GM18907 (cell line): ENCODE results near the gene NLK.

ENCODE experiments used
- ATAC-seq: cut with Tn5 transposase; IDR thresholded peaks from one replicate; pipeline ENCODE4 v1.9.1; 2021; ENCODE audit warnings: mild to moderate bottlenecking, moderate library complexity; ENCODE audit not compliant: unreplicated experiment

The NLK gene

GRCh38 chr17:28110184-28110583, 67.7 kb downstream of the NLK start:
- no peak for ATAC-seq

- ATAC-seq: no peak
These were observed 69.7 kb downstream of the NLK start for GRCh38 chr17:28112181-28112580.

GRCh38 chr17:28112606-28113005, 70.1 kb downstream of the NLK start:
- no peak for ATAC-seq

- no peak for ATAC-seq
These were observed 70.8 kb downstream of the NLK start for GRCh38 chr17:28113269-28113668.

- no peak for ATAC-seq
These were observed 72.6 kb downstream of the NLK start for GRCh38 chr17:28115046-28115445.

- no peak for ATAC-seq
These were observed 74.8 kb downstream of the NLK start for GRCh38 chr17:28117304-28117703.

GRCh38 chr17:28118362-28118761, 75.9 kb downstream of the NLK start:
- no peak for ATAC-seq

- ATAC-seq: no peak
These were observed 76.6 kb downstream of the NLK start for GRCh38 chr17:28119046-28119445.

- no peak for ATAC-seq
These were observed 77.1 kb downstream of the NLK start for GRCh38 chr17:28119560-28119959.

- no peak for ATAC-seq
These were observed 78.3 kb downstream of the NLK start for GRCh38 chr17:28120766-28121165.

GRCh38 chr17:28124962-28125361, 82.5 kb downstream of the NLK start:
- ATAC-seq: no peak

- ATAC-seq: no peak
These were observed 83.3 kb downstream of the NLK start for GRCh38 chr17:28125526-28126378.

GRCh38 chr17:28127196-28127595, 84.7 kb downstream of the NLK start:
- ATAC-seq: no peak

GRCh38 chr17:28128779-28129178, 86.3 kb downstream of the NLK start:
- no peak for ATAC-seq

- ATAC-seq: no peak
These were observed 88.0 kb downstream of the NLK start for GRCh38 chr17:28130472-28130871.

GRCh38 chr17:28131599-28131998, 89.1 kb downstream of the NLK start:
- no peak for ATAC-seq

GRCh38 chr17:28133562-28133970, 91.1 kb downstream of the NLK start:
- no peak for ATAC-seq

GRCh38 chr17:28136923-28137322, 94.4 kb downstream of the NLK start:
- no peak for ATAC-seq

GRCh38 chr17:28139822-28140221, 97.3 kb downstream of the NLK start:
- ATAC-seq: no peak

- ATAC-seq: no peak
These were observed 98.8 kb downstream of the NLK start for GRCh38 chr17:28141313-28141712.

GRCh38 chr17:28141773-28142172, 99.3 kb downstream of the NLK start:
- no peak for ATAC-seq

- no peak for ATAC-seq
These were observed 99.8 kb downstream of the NLK start for GRCh38 chr17:28142305-28142704.

- ATAC-seq: no peak
These were observed 101.5 kb downstream of the NLK start for GRCh38 chr17:28144019-28144418.
